ENCODE data around the gene PLCH2. TPM values are rescaled to one million over a fixed set of nuclear protein-coding genes. Genes with fewer than 3 reads are reported as not detected.

The PLCH2 gene
- total and polyA plus RNA-seq, 9 of the 15 experiments (the other 6 are each of a cell fraction or from before 2014, with no cell fraction given) = 0.16 TPM; not detected in 8

- no peak for TF ChIP-seq STAG1 (CRISPR knock-in tag; IDR thresholded peaks at IDR 0.05; ENCODE audit: borderline replicate concordance)
- TF ChIP-seq NFE2L1 (tag; IDR thresholded peaks at IDR 0.05; ENCODE audit: borderline replicate concordance, low read depth) = no peak
- TF ChIP-seq MECOM (CRISPR knock-in tag; IDR thresholded peaks at IDR 0.05) = no peak
- no peak for TF ChIP-seq JUN (IDR thresholded peaks at IDR 0.05; ENCODE audit: borderline replicate concordance, low read depth, low read length)
- TF ChIP-seq JUN (CRISPR knock-in tag; IDR thresholded peaks at IDR 0.05; ENCODE audit: borderline replicate concordance) = no peak
- TF ChIP-seq IRF2 (CRISPR knock-in tag; IDR thresholded peaks at IDR 0.05) = no peak
- no peak for TF ChIP-seq USF2 (CRISPR knock-in tag; IDR thresholded peaks at IDR 0.05)
- TF ChIP-seq ZNF512 (tag; IDR thresholded peaks at IDR 0.05) = no peak
- TF ChIP-seq ZBTB8A (IDR thresholded peaks at IDR 0.05; ENCODE audit: partially characterized antibody) = no peak
- TF ChIP-seq ARHGAP35 (IDR thresholded peaks at IDR 0.05; ENCODE audit: partially characterized antibody) = no peak
- TF ChIP-seq SMARCB1 (IDR thresholded peaks at IDR 0.05; ENCODE audit: insufficient read length, low read depth) = no peak
- TF ChIP-seq RAD21 (CRISPR knock-in tag; conservative IDR thresholded peaks at IDR 0.05 in 1 of 2, IDR thresholded peaks at IDR 0.05 in 1 of 2) = no peak
- no peak for TF ChIP-seq ZFPM2 (CRISPR knock-in tag; IDR thresholded peaks at IDR 0.05)
- no peak for TF ChIP-seq ZNF696 (CRISPR knock-in tag; conservative IDR thresholded peaks at IDR 0.05)
- no peak for TF ChIP-seq SMAD1 (IDR thresholded peaks at IDR 0.05; ENCODE audit: low read depth, low read length, partially characterized antibody)
- no TSS peak for BruUV-seq (replicated peaks)
- H2AFZ ChIP-seq (ENCODE audit: low read depth, low read length) = no peak overlapping the region
- H3K27me3 ChIP-seq (ENCODE audit: control insufficient read depth in 2 of 2, insufficient read depth in 2 of 2, low read length in 2 of 2) = peaks cover 27 to 63% of the 10 kb centered on the region in 2 experiments; a peak in 4 of 5 replicates
- ATAC-seq = no peak
- H3K9me1 ChIP-seq (ENCODE audit: control insufficient read depth, insufficient read depth, low read length) = no peaks in the 10 kb centered on the region
- H3K4me1 ChIP-seq (replicated peaks in 1 of 2; ENCODE audit: control insufficient read depth in 2 of 2, insufficient read depth in 2 of 2, low read length in 2 of 2) = peaks cover 0 to 21% of the 10 kb centered on the region in 2 experiments; a peak in 2 of 5 replicates
- intact Hi-C loops (cut with micrococcal nuclease) = no loop called here
- no peaks in the 10 kb centered on the region for H3K79me2 ChIP-seq (ENCODE audit: control insufficient read depth, insufficient read depth, low read length)
- no peak for FAIRE-seq
- 0 out of 2 replicates have a peak, but pooled peaks cover 5% of the 10 kb centered on the region for H3K9me3 ChIP-seq (replicated peaks; ENCODE audit: control insufficient read depth, insufficient read depth, low read depth, low read length)
- ChIA-PET CTCF (ENCODE audit: low intra/inter-chr PET ratio) (no interaction called here), POLR2A (no interaction called here)
- H3K36me3 ChIP-seq (ENCODE audit: control insufficient read depth, insufficient read depth, low read length) = no peaks in the 10 kb centered on the region
- no peaks in the 10 kb centered on the region for H4K20me1 ChIP-seq (replicated peaks; ENCODE audit: control insufficient read depth, insufficient read depth, low read length)
- no peak overlapping the region for H3K4me3 ChIP-seq
- DNase-seq (ENCODE audit: extremely low read depth in 1 of 4, low spot score in 3 of 4) = no peak
- 1% methylated on average over 18 of the region's 18 CpGs for WGBS (ENCODE audit: insufficient coverage, low coverage, missing lambda C conversion rate)
- in situ Hi-C loops (cut with MboI) = no loop called here
- H3K27ac ChIP-seq (ENCODE audit: extremely low read depth, low read depth, low read length) = no peak overlapping the region
- H3K4me2 ChIP-seq (ENCODE audit: insufficient read depth, low read length) = no peak overlapping the region
- no peak overlapping the region; a peak in 1 of 4 replicates for H3K9ac ChIP-seq (ENCODE audit: insufficient read depth in 1 of 2, low read depth in 2 of 2, low read length in 2 of 2)
These were observed 49.5 kb upstream of the PLCH2 start for GRCh38 chr1:2426540-2426939.
